H54 (cell line): ENCODE data around the gene GMPS.

Experiments
- DNase-seq: peaks from one replicate; pipeline ENCODE4 v3.0.0; 2011; ENCODE audit warnings: low spot score, mixed read lengths; ENCODE audit not compliant: insufficient read length
- FAIRE-seq: peaks from 3 replicates; lab custom pipeline; 2011; peaks lifted over from hg19 to GRCh38; lab: Jason Lieb, UNC
- POLR2A ChIP-seq: IDR thresholded peaks from 2 replicates; pipeline ENCODE4 v1.6.1; 2011; ENCODE audit warnings: low read depth, mild to moderate bottlenecking, low read length

The GMPS gene

DNA sequence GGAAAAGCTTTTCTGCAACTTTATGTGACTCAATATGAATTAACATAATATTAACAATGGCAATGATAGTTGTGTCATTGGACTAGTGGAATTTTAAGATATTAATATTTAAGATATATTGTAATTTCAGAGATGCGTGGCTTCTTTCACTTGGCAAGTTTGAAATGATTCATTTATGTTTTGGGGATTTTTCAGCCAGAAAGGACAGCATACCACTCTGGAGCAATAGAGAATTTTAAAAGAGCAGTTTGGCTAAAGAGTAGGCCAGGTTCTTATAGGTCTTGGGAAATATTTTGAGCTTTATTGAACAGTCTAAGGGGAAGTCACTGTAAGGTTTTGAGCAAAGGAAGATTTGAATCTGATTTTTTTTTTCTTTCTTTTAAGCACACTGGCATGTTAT is 16.5 kb downstream of the GMPS start:
- DNase-seq: no peak
- no peak for TF ChIP-seq POLR2A
- FAIRE-seq: no peak

GRCh38 chr3:155889212-155889611 is 18.8 kb downstream of the GMPS start:
- FAIRE-seq: no peak
- no peak for DNase-seq

DNA sequence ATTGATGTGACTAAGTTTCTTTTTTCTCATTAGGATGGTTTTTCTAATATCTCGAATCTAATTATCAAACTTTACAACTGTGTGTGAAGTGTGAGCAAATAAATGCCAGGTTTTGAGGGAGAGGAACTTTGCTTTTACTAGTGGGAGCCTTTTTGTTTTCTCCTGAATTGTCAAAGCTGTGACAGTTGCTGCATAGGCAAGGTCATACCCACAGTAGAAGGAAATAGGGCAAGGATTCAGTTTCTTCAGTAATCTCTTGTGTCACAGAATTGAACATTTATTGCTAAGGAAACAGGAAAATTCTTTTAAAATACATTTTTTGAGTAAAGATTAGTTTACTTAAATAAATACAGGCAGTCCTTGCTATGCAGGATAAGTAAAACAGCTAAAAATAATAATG is 19.5 kb downstream of the GMPS start:
- FAIRE-seq (no peak), DNase-seq (no peak)
- no peak for TF ChIP-seq POLR2A

More at GRCh38 chr3:155889212-155889611, 18.8 kb downstream of the GMPS start:
- TF ChIP-seq POLR2A: no peak

DNA sequence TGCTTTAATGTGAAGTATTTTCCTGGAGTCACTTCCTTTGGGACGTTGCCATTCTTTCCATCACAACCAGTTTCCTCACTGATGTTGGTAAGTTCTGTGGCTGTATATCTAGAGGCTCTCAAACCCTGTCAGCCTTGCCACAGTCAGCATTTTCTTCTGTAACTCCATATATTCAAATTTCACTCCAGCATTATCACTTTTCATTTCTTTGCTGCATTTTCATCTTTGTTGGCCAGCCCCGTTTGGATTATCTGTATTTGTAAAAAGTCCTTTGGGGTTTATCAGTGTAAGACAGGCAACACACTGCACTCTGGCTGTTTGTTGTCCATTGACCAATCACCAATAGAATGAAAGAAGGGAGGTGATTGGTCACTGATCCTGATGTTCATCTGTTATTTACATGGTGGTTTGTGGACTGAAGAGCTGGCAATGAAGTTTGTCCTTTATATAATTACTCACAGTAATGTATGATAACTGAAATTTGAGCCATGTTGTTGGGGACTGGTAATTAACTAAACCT is 20.3 kb downstream of the GMPS start:
- no peak for TF ChIP-seq POLR2A
- DNase-seq: no peak
- peak; percentile 50 for FAIRE-seq

- DNase-seq (no peak), FAIRE-seq (no peak)
- TF ChIP-seq POLR2A: no peak
These were observed 20.9 kb downstream of the GMPS start for GRCh38 chr3:155891321-155891720.

DNA sequence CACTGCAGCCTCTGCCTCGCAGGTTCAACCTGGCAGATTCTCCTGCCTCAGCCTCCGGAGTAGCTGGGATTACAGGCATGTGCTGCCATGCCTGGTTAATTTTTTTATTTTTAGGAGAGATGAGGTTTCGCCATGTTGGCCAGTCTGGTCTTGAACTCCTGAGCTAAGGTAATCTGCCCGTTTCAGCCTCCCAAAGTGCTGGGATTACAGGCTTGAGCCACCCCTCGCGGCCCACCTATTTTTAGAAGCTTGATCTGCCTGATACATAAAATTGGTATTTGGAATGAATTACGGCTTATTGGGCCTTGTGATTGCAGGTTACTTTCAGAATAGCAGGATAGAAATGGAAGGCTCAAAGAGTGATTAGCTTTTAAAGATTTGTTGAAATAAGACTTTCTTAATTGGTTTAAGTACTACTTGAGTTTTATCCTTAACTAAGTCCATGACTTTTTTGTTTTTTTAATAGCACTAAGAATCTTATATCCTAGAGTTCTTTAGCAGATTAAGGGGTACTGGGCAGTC is 25.0 kb downstream of the GMPS start:
- FAIRE-seq (no peak), DNase-seq (no peak)
- no peak for TF ChIP-seq POLR2A

GRCh38 chr3:155906900-155907299 is 36.5 kb downstream of the GMPS start:
- FAIRE-seq: no peak
- no peak for TF ChIP-seq POLR2A
- DNase-seq: no peak

- FAIRE-seq: no peak
- DNase-seq: no peak
- TF ChIP-seq POLR2A: no peak
These were observed 37.6 kb downstream of the GMPS start for GRCh38 chr3:155908086-155908485.

- no peak for FAIRE-seq
- TF ChIP-seq POLR2A: no peak
- DNase-seq: no peak
These were observed 38.2 kb downstream of the GMPS start for GRCh38 chr3:155908605-155909004.

GRCh38 chr3:155912090-155912489 is 41.6 kb downstream of the GMPS start:
- DNase-seq: no peak
- no peak for TF ChIP-seq POLR2A
- FAIRE-seq: no peak

- FAIRE-seq (peak; percentile 15), DNase-seq (no peak)
- no peak for TF ChIP-seq POLR2A
These were observed 42.2 kb downstream of the GMPS start for GRCh38 chr3:155912579-155913190.

DNA sequence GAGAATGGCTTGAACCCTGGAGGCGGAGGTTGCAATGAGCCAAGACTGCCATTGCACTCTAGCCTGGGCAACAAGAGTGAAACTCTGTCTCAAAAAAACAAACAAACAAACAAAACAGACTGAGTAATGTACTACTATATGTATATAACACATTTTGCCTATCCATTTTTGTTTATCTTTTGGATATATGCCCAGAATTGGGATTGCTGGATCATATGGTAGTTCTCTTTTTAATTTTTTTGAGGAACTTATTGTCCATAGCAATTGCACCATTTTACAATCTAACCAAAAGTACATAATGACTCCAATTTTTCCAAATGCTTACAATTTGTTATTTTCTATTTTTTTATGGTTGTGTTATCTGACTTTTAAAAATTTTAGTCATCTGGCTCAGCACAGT is 47.3 kb downstream of the GMPS start:
- no peak for TF ChIP-seq POLR2A
- DNase-seq (no peak), FAIRE-seq (no peak)

DNA sequence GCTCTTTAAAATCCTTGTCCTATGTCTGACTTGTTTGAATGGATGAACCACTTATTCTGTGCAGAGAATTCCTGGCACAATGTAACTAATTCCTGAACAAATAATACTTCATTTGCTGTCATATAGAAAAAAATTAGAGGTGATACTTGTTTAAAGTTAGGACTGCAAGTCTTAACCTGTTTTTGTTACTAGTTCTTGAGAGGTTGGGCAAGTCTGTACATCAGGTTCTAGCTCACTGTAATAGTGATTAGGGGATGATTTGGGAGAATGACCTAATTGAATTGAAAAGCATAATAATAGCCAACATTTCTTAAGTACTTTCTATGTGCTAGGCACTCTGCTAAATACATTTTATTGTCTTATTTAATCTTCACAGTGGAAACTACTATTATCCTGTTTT is 49.3 kb downstream of the GMPS start:
- FAIRE-seq (no peak), DNase-seq (no peak)

DNA sequence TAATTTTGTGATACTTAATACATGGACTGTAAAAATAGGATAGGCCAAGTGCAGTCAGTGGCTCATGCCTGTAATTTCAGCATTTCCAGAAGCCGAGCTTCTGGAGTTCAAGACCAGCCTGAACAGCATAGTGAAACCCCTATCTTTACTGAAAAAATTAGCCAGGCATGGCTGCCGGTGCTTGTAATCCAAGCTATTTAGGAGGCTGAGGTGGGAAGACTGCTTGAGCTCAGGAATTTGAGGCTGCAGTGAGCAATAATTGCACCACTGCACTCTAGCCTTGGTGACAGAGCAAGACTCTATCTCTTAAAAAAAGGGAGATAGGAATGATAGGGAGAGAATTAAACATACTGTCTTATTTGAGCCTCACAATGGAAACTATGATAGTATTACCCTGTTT is 51.0 kb downstream of the GMPS start:
- no peak for DNase-seq
- TF ChIP-seq POLR2A: no peak
- no peak for FAIRE-seq

More for the DNA sequence above, 49.3 kb downstream of the GMPS start:
- no peak for TF ChIP-seq POLR2A

GRCh38 chr3:155934230-155934629 is 63.8 kb downstream of the GMPS start:
- no peak for DNase-seq
- no peak for TF ChIP-seq POLR2A
- FAIRE-seq: no peak
